NCI-H1417 treated with DMSO at 0.1 percent for 48 hours (cell line): ENCODE data around the gene UVSSA.
"Not testable (repeated sequence)": the region's sequence is repeated elsewhere in the genome, so short reads cannot be mapped to it uniquely, and the experiment has no call there.

Experiments
- DNase-seq: peaks from one replicate; lab custom pipeline; 2025; lab: John Stamatoyannopoulos, UW

Gene UVSSA

DNA sequence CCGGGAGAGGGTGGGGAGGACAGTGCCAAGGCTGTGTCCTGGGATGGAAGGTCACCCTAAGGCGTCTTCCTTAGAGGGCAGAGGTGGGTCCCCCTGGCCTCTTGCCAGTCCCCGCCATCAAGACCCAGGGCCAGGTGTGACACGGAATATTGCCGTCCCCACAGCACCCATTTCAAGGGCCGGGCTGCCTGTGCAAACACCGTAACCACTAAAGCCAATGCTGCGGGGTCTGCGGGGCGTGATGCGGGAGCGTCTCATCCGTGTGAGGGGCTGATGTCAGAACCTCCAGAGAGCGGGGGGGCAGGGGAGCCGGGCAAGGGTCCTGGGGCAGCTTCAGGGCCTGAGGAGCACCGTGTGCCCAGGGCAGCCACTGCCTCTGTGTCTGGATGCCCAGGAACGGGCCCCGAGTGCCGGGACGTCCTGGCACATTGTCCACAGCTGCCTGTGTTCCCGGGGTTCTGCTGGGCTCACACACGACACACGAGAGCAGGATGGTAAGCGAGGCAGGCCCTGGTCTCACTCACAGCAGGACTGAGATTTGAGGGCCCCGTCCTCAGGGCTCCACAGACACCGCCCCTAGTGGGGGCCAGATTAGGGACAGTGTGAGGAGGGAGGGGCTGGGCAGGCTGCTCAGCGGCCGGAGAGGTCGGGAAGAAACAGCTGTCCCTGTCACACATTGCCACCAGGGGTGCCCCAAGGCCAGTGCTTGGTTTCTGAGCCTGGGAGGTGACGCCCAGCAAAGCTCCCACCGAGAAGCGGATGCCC is 30.0 kb downstream of the UVSSA start:
- DNase-seq, result no peak

- DNase-seq, result no peak
These were observed 30.7 kb downstream of the UVSSA start for GRCh38 chr4:1377606-1378261.

GRCh38 chr4:1378559-1379231 is 31.7 kb downstream of the UVSSA start:
- DNase-seq, result no peak

GRCh38 chr4:1379351-1379781 is 32.4 kb downstream of the UVSSA start:
- no peak for DNase-seq

DNA sequence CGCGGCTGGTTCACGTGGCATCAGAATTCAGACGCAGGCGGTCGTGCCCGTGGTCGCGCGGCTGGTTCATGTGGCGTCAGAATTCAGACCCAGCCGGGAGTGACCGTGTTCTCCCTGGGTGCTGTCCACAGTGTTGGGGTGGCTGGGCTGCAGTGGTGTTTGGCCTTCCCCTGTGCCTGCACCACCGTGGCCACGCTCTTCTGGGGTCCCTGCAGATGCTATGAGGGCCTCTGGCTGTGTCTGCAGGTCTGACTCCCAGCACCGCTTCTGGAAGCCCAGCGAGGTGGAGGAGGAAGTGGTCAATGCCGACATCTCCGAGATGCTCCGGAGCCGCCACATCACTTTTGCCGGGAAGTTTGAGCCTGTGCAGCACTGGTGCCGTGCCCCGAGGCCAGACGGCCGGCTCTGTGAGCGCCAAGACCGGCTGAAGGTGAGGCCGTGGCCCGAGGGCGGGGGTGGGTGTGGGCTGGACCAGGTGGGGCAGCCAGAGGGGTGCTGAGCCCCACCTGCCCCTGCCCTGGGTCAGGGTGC is 32.9 kb downstream of the UVSSA start:
- no peak for DNase-seq

GRCh38 chr4:1380368-1381151 is 33.6 kb downstream of the UVSSA start:
- no peak for DNase-seq

DNA sequence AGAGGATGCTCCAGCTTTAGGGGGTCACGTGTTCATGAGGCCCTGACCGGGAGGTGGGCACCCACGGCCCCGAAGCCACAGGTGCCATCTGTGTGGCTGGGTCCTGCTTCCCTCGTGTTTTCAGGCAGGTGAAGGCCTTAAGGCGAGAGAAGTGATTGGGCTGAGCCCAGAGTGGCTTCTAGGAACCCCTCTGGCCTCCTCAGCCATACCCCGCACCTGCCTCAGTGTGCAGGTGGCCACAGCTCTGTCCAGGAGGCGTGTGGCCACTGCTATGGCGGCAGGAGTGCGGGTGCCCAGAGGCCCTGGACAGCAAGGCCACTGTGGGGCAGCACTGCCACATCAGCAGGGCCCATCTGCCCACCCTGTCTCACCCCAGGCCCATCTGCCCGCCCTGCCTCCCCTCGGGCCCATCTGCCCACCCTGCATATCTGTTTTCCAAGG is 34.2 kb downstream of the UVSSA start:
- no peak for DNase-seq

- DNase-seq, result no peak
These were observed 35.0 kb downstream of the UVSSA start for GRCh38 chr4:1381944-1382541.

DNA sequence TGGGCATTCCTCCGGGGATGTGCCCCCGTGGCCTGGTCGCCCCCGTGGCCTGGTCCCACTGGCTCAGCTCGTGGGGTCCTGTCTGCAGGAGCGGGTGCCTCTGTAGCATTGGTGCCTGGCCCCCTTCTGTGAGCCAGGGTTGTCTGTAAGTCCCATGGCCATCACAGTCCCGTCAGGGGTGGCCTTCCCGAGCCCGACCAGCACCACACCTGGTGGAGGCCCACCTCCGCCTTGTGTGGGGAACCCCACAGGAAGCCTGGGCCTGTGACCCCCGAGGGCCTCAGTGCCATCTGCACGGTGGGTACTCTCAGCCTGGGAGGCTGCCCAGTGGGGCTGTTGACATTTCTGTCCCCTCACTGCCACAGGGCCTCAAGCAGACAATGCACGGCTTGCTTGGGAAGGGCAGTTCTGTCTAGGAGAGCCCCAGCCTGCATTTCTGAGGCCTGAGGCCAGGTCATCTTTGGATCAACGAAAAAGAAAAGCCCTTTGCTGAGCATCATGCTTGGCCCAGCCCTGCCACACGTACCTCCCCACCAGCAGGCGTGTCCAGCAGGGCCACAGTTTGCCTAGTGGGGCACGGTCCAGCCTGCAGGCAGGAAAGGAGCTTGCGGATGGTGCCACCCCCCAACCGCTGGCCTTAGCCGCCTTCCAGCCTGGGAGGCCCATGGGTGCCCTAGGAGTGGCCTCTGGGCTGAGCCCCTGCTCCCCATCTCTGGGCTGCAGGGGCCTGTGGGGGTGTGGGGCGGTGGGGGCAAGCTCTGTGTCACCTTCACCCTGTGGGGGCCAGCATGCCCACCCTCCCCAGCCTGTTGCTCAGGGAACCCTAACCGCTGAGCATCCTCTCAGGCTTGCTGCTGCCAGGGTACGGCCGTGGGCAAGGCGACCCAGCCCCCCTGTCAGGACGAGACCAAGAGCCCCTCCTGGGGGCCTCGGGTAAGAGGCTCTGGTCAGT is 36.0 kb downstream of the UVSSA start:
- no peak for DNase-seq

DNA sequence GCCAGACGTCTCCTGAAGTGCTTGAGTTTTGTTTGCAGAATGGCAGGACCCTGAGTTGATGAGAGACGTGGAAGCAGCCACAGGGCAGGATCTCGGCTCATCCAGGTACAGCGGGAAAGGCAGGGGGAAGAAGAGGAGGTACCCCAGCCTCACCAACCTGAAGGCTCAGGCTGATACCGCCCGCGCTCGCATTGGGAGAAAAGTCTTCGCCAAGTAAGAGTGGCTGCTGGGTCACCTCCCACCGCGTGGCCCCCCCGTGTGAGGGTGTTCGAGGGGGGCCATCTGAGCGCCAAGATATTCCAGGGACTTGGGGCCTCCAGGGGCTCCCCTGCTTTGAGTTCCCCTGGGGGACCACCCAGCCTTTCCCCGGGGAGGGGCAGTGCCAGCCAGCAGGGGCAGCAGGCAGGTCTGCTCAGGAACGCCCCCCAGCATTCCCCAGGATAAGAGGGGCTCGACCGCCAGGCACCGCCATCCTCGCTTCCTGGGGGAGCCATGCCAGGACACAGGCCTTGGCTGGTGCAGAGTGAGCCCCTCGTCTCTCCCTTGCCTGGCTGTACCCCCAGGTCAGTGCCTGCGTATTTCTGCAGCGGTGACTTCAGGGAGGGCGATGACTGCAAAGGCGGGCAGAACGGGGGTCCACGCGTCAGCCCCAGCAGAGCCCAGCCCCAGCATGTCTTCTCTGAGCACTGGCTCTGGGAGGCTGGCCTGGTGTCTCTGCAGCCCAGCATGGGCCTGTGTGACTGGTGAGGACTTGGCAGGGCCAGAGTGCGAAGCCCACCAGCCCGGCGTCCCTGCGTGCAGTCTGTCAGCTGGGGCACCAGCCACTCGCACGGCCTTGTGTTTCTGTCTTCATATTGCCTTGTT is 37.0 kb downstream of the UVSSA start:
- DNase-seq, result no peak

DNA sequence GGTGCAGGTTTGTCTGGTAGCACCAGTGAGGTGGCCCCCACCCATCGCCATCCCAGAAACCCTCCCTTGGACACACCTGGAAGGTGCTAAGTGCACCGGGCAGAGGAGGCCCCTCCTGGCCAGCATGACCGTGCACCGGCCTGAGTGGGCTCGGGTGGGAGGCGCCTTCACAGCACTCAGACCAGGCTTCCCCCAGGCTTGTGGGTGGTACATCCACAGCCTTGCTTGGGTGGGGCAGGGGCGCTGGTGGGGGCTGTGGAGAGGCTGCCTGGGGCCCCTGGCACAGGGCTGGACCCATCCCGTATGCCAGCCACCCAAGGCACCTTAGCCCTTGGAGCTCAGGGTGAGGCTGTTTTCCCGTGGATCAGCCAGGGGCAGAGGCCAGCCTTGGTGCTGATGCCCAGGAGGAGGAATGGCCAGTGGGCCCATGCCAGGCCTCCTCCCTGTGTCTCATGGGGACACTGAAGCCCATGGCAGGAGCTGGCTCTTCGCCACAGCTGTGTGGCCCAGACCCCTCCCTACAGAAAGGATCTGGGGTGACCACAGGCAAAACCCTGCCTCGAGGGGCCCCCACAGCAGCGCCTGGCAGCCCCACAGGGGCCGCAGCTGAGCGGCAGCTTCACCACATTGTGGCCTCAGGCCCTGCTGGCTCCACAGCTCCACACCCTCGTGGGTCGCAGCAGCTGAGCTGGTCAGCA is 37.8 kb downstream of the UVSSA start:
- DNase-seq, result no peak

- no peak for DNase-seq
These were observed 38.6 kb downstream of the UVSSA start for GRCh38 chr4:1385373-1386340.

GRCh38 chr4:1393363-1393762 is 46.4 kb downstream of the UVSSA start:
- not testable (repeated sequence) for DNase-seq

DNA sequence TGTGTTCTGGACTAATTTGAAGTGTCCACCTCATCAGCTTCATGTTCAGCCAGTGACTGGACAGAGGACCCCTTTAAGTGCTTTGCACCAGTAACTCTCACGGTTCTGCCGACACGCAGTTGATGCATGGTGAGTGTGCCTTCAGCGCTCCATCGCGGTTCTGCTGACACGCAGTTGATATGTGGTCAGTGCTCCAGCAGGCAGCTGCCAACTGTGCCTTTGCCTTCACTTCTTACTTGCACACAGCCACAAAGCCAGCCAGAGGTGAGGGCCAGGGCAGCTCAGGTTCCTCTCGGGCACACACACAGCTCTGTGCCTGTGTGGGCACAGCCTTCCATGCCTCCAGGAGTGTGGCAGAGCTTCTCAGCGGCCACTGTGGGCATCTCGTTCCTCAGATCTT is 46.9 kb downstream of the UVSSA start:
- DNase-seq, result no peak

DNA sequence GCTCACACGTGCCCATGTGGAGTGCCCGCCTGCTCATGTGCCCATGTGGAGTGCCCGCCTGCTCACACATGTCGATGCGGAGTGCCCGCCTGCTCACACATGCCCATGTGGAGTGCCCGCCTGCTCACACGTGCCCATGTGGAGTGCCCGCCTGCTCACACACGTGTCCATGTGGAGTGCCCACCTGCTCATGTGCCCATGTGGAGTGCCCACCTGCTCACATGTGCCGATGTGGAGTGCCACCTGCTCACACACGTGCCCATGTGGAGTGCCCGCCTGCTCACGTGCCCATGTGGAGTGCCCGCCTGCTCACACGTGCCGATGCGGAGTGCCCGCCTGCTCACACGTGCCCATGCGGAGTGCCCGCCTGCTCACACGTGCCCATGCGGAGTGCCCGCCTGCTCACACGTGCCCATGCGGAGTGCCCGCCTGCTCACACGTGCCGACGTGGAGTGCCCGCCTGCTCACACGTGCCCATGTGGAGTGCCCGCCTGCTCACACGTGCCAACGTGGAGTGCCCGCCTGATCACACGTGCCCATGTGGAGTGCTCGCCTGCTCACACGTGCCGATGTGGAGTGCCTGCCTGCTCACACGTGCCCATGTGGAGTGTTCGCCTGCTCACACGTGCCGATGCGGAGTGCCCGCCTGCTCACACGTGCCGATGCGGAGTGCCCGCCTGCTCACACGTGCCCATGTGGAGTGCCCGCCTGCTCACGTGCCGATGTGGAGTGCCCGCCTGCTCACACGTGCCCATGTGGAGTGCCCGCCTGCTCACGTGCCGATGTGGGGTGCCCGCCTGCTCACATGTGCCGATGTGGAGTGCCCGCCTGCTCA is 47.8 kb downstream of the UVSSA start:
- DNase-seq, result not testable (repeated sequence)

GRCh38 chr4:1395389-1395820 is 48.4 kb downstream of the UVSSA start:
- DNase-seq, result not testable (repeated sequence)
